Thyroid gland (tissue), 4 donors: ENCODE results near the gene LMX1B. TPM values are rescaled to one million over a fixed set of nuclear protein-coding genes. Genes with fewer than 3 reads are reported as not detected.

ENCODE experiments used
- DNase-seq, 2 donors: peaks; one replicate each; pipeline ENCODE4 v3.0.0-alpha.2; 2019
- H3K27ac ChIP-seq, 3 donors: fragments of 200-600 bp; sonication (generic); 1 replicate in 2 of 3; 2 replicates in 1 of 3; pipeline ENCODE4 v1.5.1; 2016 to 2019; ENCODE audit warnings: mild to moderate bottlenecking in 1 of 3, moderate library complexity in 1 of 3
- H3K27me3 ChIP-seq: fragments of 200-600 bp; sonication (generic); one replicate; pipeline ENCODE4 v1.5.1; 2019
- H3K36me3 ChIP-seq, 2 donors: fragments of 200-600 bp; sonication (generic); one replicate each; pipeline ENCODE4 v1.5.1; 2016 to 2019
- H3K4me1 ChIP-seq, 2 donors: fragments of 200-600 bp; sonication (generic); one replicate each; pipeline ENCODE4 v1.5.1; 2017 to 2019
- H3K4me3 ChIP-seq, 3 donors: fragments of 200-600 bp; sonication (generic); replicated peaks in 1 of 3; 1 replicate in 2 of 3; 2 replicates in 1 of 3; pipeline ENCODE4 v1.5.1; 2016; ENCODE audit warnings: mild to moderate bottlenecking in 1 of 3
- H3K9me3 ChIP-seq: fragments of 200-600 bp; sonication (generic); one replicate; pipeline ENCODE4 v1.5.1; 2017
- CTCF ChIP-seq, 6 experiments: fragments of 200-600 bp in 3 of 6; fragments of 450-650 bp in 3 of 6; sonication (generic) in 3 of 6; IDR thresholded peaks; one replicate each; pipeline ENCODE4 v1.5.1; 2016 to 2019; ENCODE audit warnings: antibody characterized with exemption in 6 of 6, mild to moderate bottlenecking in 2 of 6, inconsistent platforms in 1 of 6, moderate library complexity in 1 of 6
- POLR2A ChIP-seq, 2 donors: fragments of 450-650 bp; IDR thresholded peaks; one replicate each; pipeline ENCODE4 v1.6.1; 2017; ENCODE audit warnings: antibody characterized with exemption in 2 of 2, mild to moderate bottlenecking in 2 of 2, moderate library complexity in 1 of 2
- WGBS, 2 donors: methylation state at CpG; one replicate each; pipeline ENCODE4 v1.1.5; 2017; 5-methylcytosine and 5-hydroxymethylcytosine counted together
- intact Hi-C: fragments of 100-400 bp; cut with DNase I; formaldehyde crosslinking; loops from one replicate; pipeline ENCODE4 v1.15.1; 2023
- total RNA-seq, 4 donors: library from RNA; depleted of rRNA; stranded (reverse); fragments of >200 nt; gene quantifications; one replicate each; pipeline ENCODE4 v1.2.3, GENCODE V29; 2016

Gene LMX1B
- total RNA-seq, 4 donors from 2014 or later: 0.68 to 5.5 (median 1.7) TPM

GRCh38 chr9:126633881-126634558 lies 20.3 kb downstream of the LMX1B start:
- Histone ChIP-seq H3K27me3 (peaks cover 4% of the 10 kb centered on the region), H3K36me3 (no peaks in the 10 kb centered on the region), H3K27ac (no peak overlapping the region), H3K4me3 (no peak overlapping the region), H3K9me3 (no peaks in the 10 kb centered on the region), H3K4me1 (peaks cover 3 to 8% of the 10 kb centered on the region in 2 donors)
- WGBS, 2 donors: 68 to 79% methylated on average over 9 to 17 of the region's 17 CpGs
- no peak for TF ChIP-seq POLR2A (IDR thresholded peaks at IDR 0.05)
- no peak for TF ChIP-seq CTCF (IDR thresholded peaks at IDR 0.05)
- intact Hi-C loops: no loop called here
- DNase-seq: no peak

- Histone ChIP-seq H3K36me3 (no peaks in the 10 kb centered on the region), H3K4me3 (no peak overlapping the region), H3K27ac (no peak overlapping the region), H3K27me3 (peaks cover 4% of the 10 kb centered on the region), H3K4me1 (peaks cover 3 to 8% of the 10 kb centered on the region in 2 donors), H3K9me3 (no peaks in the 10 kb centered on the region)
- TF ChIP-seq CTCF (IDR thresholded peaks at IDR 0.05): no peak
- no peak for TF ChIP-seq POLR2A (IDR thresholded peaks at IDR 0.05)
- WGBS, 2 donors: 80 to 88% methylated on average over 7 to 8 of the region's 8 CpGs
- no peak for DNase-seq
- intact Hi-C loops: no loop called here
Measured at GRCh38 chr9:126635061-126635460, 21.3 kb downstream of the LMX1B start.

- H3K4me1 ChIP-seq: peaks cover 3% of the 10 kb centered on the region in 2 donors
- peaks cover 4% of the 10 kb centered on the region for H3K27me3 ChIP-seq
- intact Hi-C loops: no loop called here
- DNase-seq: no peak
- 68 to 72% methylated on average over 3 of the region's 3 CpGs for WGBS, 2 donors
- no peak overlapping the region for H3K4me3 ChIP-seq
- TF ChIP-seq POLR2A (IDR thresholded peaks at IDR 0.05) (no peak), CTCF (IDR thresholded peaks at IDR 0.05) (no peak)
- no peak overlapping the region for H3K27ac ChIP-seq
- H3K9me3 ChIP-seq: no peaks in the 10 kb centered on the region
- no peaks in the 10 kb centered on the region for H3K36me3 ChIP-seq
Measured at GRCh38 chr9:126635661-126636439, 22.1 kb downstream of the LMX1B start.

- H3K36me3 ChIP-seq: no peaks in the 10 kb centered on the region
- H3K4me3 ChIP-seq: no peak overlapping the region
- TF ChIP-seq CTCF (IDR thresholded peaks at IDR 0.05): no peak
- TF ChIP-seq POLR2A (IDR thresholded peaks at IDR 0.05): no peak
- H3K4me1 ChIP-seq: peaks cover 0 to 3% of the 10 kb centered on the region in 2 donors
- no peak for DNase-seq
- intact Hi-C loops: no loop called here
- peaks cover 4% of the 10 kb centered on the region for H3K27me3 ChIP-seq
- H3K27ac ChIP-seq: no peak overlapping the region
- 70 to 71% methylated on average over 12 to 14 of the region's 17 CpGs for WGBS, 2 donors
- H3K9me3 ChIP-seq: no peaks in the 10 kb centered on the region
Measured at GRCh38 chr9:126636983-126637798, 23.5 kb downstream of the LMX1B start.
